ENCODE measurements around the gene KRTAP19-8.

Gene KRTAP19-8

DNA sequence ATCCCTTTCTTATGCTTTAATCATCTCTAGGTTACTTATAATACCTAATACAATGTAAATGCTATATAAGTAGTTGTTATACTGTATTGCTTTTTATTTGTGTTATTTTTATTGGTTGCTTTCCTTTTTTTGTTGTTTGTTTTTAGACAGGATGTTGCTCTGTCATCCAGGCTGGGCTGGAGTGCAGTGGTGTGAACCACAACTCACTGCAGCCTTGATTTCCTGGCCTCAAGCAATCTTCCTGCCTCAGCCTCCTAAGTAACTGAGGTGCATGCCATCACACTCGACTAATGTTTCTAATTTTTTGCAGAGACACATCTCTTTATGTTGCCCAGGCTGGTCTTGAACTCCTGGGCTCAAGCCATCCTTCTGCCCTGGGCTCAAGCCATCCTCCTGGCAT lies 26.9 kb downstream of the KRTAP19-8 start:
- no peak for DNase-seq

DNA sequence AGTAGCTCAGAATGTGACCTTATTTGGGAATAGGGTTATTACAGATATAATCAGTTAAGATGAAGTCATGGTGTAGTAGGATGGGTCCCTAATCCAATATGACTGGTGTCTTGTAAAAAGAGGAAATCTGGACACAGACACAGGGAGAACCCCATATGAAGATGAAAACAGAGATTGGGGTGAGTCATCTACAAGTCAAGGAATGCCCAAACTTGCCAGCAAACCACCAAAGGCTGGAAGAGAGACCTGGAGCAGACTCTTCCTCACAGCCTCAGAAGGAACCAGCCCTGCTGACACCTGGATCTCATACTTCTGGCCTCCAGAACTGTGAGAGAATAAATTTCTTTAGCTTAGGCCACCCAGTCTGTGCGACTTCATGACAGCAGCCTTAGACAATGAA lies 29.9 kb downstream of the KRTAP19-8 start:
- no peak for DNase-seq

DNA sequence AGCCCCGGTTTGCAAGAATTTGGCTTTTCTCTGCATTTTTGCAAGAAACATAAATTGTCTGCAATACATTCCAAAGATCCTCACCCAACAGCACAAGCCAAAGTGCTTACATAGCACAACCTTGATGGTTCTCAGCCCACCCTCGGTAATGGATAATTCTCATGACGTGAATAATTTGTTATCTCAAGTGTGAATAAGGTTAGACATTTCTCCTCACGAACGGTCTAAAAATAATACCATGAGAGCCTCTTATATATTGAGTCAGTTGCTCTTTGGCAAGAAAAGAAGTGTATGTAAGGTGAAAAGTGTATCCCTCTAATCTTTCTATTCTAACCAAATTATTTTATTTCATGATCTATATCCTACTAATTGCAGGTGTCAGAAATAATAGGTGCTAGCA lies 33.3 kb downstream of the KRTAP19-8 start:
- no peak for DNase-seq

DNA sequence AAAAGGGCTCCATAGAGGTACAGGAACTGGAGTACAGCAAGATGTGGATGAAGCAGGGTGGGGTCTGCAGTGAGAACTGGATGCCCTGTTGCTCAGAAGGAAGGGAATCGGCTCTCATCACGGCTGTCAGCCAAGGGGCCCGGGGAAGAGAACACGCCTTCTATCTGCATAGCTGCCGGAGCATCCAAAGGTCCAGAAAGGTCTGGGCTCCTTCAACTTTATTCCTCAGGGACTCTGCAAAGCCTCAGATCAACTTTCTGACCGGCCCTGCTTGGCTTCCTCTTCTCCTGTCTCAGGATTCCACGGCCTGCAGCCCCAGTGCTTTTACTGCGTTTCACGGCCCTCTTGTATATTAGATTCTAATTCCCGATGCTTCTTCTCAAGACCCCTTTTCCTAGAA lies 34.8 kb downstream of the KRTAP19-8 start:
- DNase-seq: no peak

DNA sequence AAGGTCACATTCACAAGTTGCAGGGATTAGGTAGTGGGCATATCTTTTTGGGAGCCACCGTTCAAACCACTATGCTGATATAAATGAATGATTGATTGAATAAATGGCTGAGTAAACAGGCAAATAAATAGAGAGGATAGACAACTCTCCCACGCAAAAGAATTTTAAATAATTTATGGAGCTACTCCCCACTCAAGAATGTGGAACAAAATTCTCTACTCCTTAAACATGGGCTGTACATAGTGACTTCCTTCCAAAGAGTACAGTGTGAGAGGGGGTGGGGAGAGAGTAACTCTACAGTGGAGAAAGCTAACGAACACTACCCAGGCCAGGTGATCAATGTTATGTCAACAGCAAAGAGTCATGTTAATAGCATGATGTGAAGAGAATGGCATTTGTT lies 40.7 kb downstream of the KRTAP19-8 start:
- no peak for DNase-seq

DNA sequence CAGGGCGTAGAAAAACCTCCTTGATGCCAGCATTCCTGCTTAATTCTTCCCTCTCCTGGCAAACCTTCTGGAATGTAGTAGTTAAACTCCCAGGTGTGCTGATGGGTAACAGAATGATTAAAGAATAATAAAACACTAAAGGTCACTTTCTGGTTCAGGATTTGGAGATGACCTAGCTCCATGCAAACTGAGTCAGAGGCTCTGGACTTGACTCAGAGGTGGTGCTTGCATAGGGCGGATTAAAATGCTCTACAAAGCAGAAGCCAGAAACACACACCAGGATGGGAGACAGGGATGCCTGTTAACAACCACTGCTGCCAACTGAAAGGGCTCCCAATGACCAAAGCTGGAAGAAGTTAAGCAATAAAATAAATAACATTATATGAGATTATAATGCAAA lies 41.5 kb downstream of the KRTAP19-8 start:
- DNase-seq: no peak

DNA sequence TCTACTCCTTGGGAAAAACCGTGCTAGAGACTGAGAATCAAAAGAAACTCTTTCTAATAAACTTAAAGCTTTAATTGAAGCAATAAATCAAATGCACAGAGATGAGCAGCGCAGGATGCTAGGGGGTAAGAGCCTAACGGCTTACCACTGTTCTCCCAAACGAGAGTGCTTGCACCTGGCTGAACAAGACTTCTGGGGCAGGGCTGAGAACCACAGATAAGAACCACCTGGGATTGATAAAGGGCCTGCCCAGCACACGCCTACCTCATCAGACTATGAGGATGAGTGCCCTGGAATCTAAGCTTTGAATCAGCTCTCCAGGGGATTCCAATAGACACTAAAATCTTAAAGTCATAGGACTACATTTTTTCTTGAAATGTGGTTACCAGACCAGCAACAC lies 43.3 kb downstream of the KRTAP19-8 start:
- no peak for DNase-seq

DNA sequence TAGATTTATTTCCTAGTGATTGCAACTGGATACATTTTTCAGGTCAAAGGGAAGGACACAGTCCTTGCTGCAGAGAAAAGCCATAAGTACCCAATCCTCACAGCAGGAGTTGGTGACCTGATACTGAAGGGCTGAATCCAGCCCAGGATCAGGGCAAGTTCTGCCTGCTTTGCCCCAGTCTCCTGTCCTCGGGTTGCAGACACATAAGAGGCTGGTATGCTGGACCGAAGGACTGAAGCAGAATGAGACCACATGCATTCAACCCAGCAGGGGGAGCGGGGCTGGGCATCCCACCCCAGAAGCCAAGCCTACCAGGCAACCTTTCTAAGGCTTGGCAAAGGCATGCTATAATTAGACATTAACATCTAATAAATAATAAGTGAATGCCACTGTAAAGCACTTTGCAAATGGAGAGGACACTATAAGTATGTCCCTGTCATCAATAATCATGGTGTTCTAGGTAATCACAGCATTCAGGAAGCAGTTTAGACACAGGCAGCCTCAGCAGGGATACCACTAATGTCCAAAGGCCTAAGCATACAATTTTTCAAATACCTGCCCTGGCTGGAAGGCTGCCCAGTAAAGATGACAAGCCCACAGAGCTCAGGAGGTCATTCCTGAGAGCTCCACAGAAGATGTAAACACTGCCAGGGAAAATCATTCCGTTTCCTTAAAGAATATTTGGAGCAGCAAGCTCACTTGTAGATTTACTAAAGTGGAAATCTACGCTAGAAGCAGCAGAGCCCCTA lies 47.6 kb downstream of the KRTAP19-8 start:
- DNase-seq: no peak

DNA sequence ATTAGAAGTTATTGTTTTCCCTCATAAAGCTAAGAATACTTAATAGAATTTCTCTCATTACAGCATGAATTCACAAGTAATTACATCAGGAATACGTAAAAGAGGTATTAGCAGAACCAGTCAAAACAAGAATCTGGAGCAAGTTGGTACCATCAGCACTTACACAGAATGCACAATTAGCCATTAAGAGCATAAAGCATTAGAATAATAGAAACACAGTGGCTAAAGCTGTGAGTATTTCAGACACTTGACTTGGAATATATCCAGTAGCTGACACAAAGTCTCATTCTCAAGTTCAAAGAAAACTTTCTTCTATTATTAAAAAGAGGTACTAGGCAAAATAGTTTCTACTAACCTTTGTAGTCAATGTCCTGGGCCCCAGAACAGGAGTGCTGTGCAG lies 49.6 kb downstream of the KRTAP19-8 start:
- DNase-seq: no peak

Data from SIG-M5 (cell line).